Retina (tissue), 1 donor: ENCODE measurements around the gene HRH2.
"Not testable (repeated sequence)": the region's sequence is repeated elsewhere in the genome, so short reads cannot be mapped to it uniquely, and the experiment has no call there.

ENCODE experiments used
- DNase-seq: peaks from one replicate; pipeline ENCODE4 v3.0.0-alpha.2; 2016

HRH2 gene

DNA sequence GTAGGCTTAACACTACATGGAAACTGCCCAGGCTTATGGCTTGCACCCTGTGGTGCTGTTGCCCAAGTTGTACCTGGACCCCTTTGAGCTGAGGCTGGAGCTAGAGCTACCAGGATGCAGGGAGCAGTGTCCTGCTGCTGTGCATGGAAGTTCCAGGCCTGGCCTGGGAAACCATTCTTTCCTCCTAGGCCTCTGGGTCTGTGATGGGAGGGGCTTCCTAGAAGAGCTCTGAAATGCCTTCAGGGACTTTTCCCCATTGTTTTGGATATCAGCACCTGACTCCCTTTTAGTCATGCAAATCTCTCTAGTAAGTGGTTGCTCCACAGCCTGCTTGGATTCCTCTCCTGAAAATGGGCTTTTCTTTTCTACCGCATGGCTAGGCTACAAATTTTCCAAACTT is 7.9 kb upstream of the HRH2 start:
- no peak for DNase-seq

DNA sequence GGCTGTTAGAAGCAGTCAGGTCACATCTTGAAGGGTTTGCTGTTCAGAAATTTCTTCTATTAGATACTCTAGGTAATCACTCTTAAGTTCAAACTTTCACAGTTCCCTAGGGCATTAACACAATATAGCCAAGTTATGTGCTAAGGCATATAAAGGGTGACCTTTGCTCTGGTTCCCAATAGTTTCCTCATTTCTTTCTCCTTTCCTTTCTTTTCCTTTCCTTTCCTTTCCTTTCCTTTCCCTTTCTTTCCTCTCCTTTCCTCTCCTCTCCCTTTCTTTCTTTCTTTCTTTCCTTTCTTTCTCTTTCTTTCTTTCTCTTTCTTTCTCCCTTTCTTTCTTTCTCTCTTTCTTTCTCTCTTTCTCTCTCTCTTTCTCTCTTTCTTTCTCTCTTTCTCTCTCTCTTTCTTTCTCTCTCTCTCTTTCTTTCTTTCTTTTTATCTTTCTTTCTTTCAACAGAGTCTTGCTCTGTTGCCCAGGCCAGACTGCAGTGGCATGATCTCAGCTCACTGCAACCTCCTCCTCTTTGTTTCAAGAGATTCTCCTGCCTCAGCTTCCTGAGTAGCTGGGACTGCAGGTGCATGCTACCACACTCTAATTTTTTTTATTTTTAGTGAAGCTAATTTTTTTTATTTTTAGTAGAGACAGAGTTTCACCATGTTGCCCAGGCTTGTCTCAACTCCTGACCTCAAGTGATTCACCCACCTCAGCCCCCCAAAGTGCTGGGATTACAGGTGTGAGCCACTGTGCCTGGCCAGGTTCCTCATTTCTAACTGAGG is 7.3 kb upstream of the HRH2 start:
- DNase-seq, result not testable (repeated sequence)

DNA sequence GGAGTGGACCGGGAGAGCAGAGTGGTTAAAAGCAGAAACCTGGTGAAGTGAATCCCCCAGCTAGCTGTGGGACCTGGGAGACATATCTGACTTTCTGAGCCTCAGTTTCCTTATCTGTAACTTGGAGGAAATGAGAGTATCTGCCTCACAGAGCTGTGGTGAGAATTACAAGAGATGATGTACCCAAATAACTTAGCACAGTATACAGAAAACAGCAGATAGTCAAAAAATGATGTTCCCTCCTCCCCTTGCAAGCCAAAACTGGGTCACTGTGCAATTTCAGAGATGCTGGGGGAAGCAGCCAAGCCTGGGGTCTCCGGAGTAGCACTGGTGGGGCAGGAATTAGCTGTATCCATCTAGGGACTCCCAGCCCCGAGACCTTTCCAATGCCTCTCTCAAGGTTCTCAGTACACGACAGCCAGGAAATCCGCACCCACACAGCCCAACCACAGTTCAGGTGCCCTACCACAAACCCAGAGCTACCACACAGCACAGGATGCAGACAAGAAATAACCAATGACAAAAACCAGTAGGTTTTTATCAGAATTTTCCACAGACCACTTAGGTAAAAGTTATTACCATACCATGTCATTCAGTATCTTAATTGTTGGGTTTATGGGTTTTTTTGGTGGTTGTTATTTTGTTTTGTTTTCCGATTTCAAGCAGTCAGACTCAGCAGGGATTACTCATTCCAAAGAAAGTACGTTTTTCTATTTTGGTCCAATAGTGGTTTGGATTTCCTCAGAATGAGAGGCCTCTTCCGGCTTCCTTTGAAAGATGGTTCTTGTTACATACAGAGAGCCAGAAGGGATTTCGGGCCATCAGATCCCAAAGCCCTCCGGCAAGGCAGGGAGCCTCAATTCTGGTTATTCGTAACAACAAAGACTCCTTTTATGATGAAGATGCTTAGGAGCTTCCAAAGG is 4.9 kb upstream of the HRH2 start:
- no peak for DNase-seq

- no peak for DNase-seq
Observed at GRCh38 chr5:175653763-175654162, 4.1 kb upstream of the HRH2 start.

- no peak for DNase-seq
Observed at GRCh38 chr5:175654339-175654738, 3.5 kb upstream of the HRH2 start.

DNA sequence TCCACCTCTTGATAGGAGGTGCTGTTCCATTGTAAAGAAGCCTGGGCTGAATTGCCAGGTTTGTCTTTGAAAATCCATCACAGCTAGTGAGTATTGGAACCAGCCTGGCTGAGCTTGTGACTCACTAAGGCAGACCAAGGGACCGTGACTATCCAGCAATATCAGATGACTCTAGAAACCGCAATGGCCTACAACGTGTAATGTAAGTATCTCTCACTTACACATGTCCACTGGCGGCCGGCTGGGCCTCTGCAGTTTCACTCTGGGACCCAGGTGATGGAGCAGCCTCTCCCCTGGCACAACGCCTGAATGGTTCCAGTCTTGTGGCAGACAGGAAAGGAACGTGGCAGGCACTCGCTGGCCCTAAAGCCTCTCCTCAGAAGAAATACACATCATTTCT is 3.1 kb upstream of the HRH2 start:
- no peak for DNase-seq

DNA sequence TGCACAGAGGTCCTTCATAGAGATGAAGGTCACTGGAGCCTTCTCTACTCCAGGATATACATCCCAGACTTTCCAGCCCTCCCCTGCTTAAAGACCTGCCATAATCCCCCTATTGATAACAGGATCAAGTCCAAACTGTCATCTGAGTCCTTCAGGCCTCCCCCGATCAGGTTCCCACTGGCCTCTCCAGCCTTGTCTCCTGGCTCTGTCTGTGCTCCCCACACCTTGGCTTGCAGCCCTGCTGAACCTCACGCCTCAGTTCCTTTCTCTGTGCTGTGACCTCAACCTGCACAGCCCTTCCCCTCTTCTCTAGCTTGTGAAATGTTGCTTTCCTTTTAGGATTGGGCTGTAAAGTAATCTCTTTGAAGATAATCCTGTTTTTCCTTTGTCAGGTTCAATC is 2.5 kb upstream of the HRH2 start:
- no peak for DNase-seq

DNA sequence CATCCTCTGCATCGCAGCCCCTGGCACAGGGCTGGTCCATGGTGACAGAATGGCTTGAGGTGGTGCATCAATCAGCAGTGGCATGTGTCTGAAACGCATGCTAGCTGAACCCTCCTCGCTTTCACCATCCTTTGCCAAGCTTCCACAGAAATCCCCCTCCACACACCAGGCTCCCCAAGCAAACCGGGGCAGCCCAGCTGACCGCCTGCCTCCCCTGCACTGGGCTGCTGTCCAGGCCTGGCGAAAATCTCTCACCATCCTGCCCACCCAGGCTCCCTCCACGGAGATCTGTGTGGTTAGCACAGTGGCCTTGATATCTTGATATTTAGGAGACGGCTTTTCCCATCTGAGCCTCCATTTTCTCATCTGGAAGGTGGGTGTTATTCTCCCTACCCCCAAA is 905 bp upstream of the HRH2 start:
- DNase-seq, result no peak

- peak; percentile 58 for DNase-seq
Observed at GRCh38 chr5:175658299-175659145, 651 bp downstream of the HRH2 start.

DNA sequence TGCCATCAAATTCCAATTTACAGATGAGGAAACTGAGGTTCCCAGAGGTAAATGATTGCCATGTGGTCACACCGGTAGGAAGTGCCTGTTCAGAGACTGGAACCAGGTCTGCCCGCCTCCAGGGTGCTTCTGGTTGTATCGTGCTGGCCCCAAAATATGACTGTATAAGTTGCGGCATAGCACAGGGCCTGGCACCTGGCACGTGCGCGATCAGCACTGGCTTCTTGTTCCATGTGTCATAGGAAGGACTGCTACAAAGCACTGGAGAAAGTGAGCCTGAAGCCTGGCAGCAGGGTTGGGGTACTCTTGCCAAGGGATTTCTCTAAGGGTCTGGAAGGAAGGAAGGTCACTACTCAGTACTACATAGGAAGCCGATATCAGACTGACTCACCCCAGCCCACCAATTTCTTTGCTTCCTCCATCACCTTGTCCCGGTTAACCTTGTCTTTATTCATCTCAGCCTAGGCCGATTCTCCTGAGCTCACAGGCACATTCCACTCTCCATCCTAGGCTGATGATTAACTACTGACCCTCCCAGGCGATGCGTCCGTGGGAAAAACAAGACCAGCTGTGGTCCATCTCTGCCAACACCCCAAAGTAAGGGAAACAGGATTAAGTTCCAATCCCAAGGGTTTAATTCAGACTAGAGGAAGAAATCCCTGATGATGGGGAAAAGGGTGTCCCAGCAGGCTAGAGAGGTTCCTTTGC is 1.8 kb downstream of the HRH2 start:
- no peak for DNase-seq

DNA sequence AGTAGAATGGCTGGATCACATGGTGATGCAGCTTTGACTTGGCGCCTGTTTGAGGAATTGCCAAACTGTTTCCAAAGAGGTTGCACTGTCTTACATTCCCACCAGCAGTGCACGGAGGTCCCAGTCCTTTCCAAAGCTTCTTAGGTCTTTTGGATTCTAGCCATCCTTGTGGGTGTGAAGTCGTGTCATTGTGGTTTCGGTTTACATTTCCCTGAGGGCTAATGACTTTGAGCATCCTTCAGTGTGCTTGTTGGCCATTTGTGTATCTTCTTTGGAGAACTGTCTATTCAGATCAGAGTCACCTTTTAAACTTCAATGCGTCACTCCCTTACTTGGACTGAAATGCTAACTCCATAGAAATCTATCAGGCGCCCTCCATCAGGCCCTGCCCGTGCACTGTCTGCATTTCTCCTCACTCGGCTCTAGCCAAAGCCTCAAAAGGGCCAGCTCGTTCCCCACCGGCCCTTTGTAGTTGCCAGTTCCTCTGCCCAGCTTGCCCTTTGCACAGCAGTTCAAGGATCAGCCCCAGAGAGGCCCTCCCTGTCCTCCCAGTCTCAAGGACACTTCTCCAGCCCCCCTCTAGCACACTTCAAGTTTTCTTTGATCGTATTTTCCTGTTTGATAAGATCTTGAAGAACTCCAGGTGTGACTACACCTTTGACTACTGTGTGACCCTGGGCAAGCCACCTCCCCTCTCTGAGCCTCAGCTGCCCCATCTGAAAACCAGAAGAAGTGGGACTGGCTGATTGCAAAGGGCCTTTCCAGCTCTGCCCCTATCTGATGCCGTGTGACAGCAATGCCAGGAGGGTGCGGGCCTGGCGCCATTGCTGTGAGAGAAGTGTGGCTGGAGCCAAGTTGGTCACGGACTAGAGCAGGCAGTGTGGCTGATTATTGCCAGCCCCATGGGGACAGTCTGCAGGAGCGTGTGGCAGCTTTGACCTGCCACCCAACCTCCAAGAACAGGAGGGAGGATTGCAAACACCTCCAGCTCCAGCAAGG is 5.6 kb downstream of the HRH2 start:
- DNase-seq, result no peak

DNA sequence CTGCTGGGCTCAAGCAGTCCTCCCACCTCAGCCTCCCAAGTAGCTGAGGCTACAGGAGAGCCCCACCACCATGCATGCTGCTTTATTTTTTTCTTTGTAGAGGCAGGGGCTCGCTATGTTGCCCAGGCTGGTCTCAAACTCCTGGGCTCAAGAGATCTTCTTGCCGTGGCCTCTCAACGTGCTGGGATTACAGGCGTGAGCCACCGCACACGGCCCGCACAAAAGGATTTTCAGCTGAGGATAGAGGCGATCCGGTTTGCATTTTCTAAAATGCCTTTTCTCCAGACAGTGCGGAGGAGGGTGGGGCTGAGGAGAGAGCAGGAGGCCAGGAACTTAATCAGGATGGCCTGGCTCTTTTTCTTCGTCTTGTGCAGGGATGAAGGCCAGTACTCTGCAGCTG is 6.9 kb downstream of the HRH2 start:
- DNase-seq, result no peak

DNA sequence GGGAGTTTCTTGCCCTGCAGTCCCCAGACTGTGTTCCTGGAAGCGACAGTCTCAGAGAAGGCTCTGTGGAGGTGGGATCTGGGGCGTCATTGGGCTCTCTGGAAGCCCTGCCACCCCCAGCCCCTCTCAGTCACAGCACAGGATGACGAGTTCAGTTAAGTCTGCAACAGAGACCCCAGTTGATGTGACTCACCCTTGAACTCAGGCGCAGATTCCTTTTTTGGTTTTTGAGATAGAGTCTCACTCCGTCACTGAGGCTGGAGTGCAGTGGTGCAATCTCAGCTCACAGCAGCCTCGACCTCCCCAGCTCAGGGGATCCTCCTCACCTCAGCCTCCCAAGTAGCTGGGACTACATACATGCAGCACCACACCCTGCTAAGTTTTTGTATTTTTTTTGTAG is 8.3 kb downstream of the HRH2 start:
- no peak for DNase-seq

- DNase-seq, result no peak
Observed at GRCh38 chr5:175668006-175668405, 10.1 kb downstream of the HRH2 start.

DNA sequence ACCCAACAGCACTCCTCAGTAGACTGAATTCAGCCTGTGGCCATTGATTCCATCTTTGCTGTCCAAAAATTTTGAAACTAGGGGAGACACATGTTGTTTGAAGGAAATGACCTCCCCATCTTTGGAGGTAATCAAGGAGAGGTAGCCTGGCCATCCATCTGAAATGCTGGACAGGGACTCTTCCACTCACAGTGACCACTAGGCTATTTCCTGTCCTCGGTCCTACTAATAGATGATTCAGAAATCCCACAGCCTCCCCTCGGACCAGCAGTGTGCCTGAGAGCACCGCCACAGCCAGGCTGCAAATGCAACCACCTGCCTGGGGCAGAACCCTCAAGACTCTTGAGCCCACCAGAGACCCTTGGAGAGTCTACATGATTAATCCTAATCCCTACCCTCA is 12.5 kb downstream of the HRH2 start:
- DNase-seq, result no peak

GRCh38 chr5:175671013-175671412 is 13.1 kb downstream of the HRH2 start:
- no peak for DNase-seq

- DNase-seq, result no peak
Observed at GRCh38 chr5:175672976-175673648, 15.2 kb downstream of the HRH2 start.

DNA sequence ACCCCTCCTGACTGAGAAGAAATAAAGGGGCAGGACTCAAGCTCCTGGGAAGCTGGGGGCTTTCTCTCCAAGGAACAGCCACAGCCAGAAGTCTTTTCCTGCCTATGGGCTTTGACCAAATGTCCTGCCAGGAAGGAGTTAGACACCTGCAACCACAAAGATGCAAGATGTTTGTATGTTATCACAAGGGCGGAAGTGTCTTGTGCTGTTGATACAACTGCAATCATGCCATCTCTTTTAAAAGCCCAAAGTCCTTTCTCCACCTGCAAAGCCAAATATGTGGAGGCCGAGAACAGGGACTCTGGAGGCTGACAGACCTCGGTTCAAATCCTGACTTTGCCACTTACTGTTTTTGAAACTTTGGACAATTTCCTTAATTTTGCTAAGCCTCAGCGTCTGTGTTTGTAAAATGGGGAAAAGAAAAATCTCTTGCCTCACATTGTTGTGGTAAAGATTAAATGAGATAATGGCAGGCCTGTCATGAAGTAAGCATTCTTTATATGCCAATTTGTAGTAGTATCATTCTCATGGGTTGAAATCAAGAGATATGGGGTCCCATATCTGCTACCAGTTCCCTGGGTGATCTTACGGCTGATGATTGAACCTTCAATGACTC is 17.0 kb downstream of the HRH2 start:
- no peak for DNase-seq

DNA sequence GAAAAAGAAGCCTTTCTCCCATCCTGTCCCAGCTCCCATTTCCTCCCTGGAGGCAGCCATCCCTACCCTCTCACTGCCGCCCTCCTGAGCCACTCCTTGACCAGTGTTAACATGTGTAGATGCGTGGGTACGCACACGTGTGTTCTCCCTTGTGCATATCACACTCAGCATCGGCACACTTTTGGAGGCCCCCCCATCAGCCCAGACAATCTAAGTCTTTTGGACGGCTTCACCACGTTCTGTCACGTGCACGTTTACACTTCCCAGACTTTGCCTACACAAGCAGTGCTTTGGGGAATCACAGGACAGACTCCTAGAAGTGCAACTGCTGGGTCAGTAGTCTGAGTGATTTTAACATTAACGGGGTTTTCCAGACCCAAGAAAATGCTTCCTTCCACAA is 18.0 kb downstream of the HRH2 start:
- DNase-seq, result no peak

GRCh38 chr5:175677571-175677970 is 19.7 kb downstream of the HRH2 start:
- DNase-seq, result no peak
